Spleen (tissue), 11 donors: ENCODE data around the gene FOXK2. TPM values are rescaled to one million over a fixed set of nuclear protein-coding genes. Genes with fewer than 3 reads are reported as not detected.
"Not testable (repeated sequence)": the region's sequence is repeated elsewhere in the genome, so short reads cannot be mapped to it uniquely, and the experiment has no call there.

Experiments
- DNase-seq: peaks from one replicate; pipeline ENCODE4 v3.0.0-alpha.2; 2020
- H3K27ac ChIP-seq, 8 donors: fragments of 200-600 bp; sonication (generic) in 7 of 8; 1 replicate in 4 of 8; 2 replicates in 4 of 8; pipeline versions ENCODE4 v1.5.0 to v1.8.0; 2016 to 2021; ENCODE audit warnings: inconsistent platforms in 4 of 8, mild to moderate bottlenecking in 4 of 8, moderate library complexity in 1 of 8
- H3K27me3 ChIP-seq, 7 donors: fragments of 200-600 bp; sonication (generic) in 6 of 7; replicated peaks in 1 of 7; 1 replicate in 4 of 7; 2 replicates in 3 of 7; pipeline versions ENCODE4 v1.5.0 to v1.8.0; 2016 to 2021; ENCODE audit warnings: inconsistent platforms in 3 of 7, mild to moderate bottlenecking in 1 of 7
- H3K36me3 ChIP-seq, 6 donors: fragments of 200-600 bp; sonication (generic) in 5 of 6; 1 replicate in 4 of 6; 2 replicates in 2 of 6; pipeline versions ENCODE4 v1.5.0 to v1.8.0; 2016 to 2021; ENCODE audit warnings: inconsistent platforms in 2 of 6
- H3K4me1 ChIP-seq, 6 donors: fragments of 200-600 bp; sonication (generic) in 5 of 6; 1 replicate in 3 of 6; 2 replicates in 3 of 6; pipeline versions ENCODE4 v1.5.0 to v1.8.0; 2016 to 2021; ENCODE audit warnings: inconsistent platforms in 3 of 6
- H3K4me3 ChIP-seq, 8 donors: fragments of 200-600 bp; sonication (generic) in 7 of 8; 1 replicate in 4 of 8; 2 replicates in 4 of 8; pipeline versions ENCODE4 v1.5.0 to v1.8.0; 2016 to 2021; ENCODE audit warnings: inconsistent platforms in 4 of 8, mild to moderate bottlenecking in 4 of 8, moderate library complexity in 2 of 8
- H3K9me3 ChIP-seq, 8 donors: fragments of 200-600 bp; sonication (generic) in 7 of 8; 1 replicate in 4 of 8; 2 replicates in 4 of 8; pipeline versions ENCODE4 v1.5.0 to v1.8.0; 2016 to 2021; ENCODE audit warnings: inconsistent platforms in 4 of 8
- CTCF ChIP-seq, 11 experiments: fragments of 200-600 bp in 7 of 11; fragments of 450-650 bp in 4 of 11; sonication (generic) in 4 of 11; IDR thresholded peaks in 8 of 11; conservative IDR thresholded peaks in 3 of 11; 1 replicate in 7 of 11; 2 replicates in 4 of 11; pipeline versions ENCODE4 v1.4.0 to v1.8.0; 2016 to 2021; ENCODE audit warnings: antibody characterized with exemption in 11 of 11, inconsistent platforms in 4 of 11, mild to moderate bottlenecking in 1 of 11
- POLR2A ChIP-seq, 3 donors: fragments of 450-650 bp; IDR thresholded peaks; one replicate each; pipeline ENCODE4 v1.5.1; 2017; ENCODE audit warnings: antibody characterized with exemption in 3 of 3, mild to moderate bottlenecking in 1 of 3
- POLR2AphosphoS5 ChIP-seq, 3 donors: sonication (generic); formaldehyde crosslinking; IDR thresholded peaks; one replicate each; pipeline ENCODE4 v1.5.1; 2017; ENCODE audit warnings: antibody characterized with exemption in 3 of 3
- WGBS, 5 donors: extraction: QIAGEN DNeasy Blood & Tissue Kit in 3 of 5; methylation state at CpG; one replicate each; pipeline versions ENCODE4 v1.1.5 to v1.1.7; 2013 to 2018; 5-methylcytosine and 5-hydroxymethylcytosine counted together
- intact Hi-C: fragments of 100-400 bp; cut with DNase I; formaldehyde crosslinking; loops from one replicate; pipeline ENCODE4 v1.15.0; 2023; ENCODE audit warnings: low total_unique reads
- polyA plus RNA-seq, 3 donors: library from polyadenylated mRNA; stranded (reverse); fragments of 200-250 nt; gene quantifications; one replicate each; pipeline ENCODE4 v1.2.1, GENCODE V29; 2013
- total RNA-seq, 7 donors: library from RNA; depleted of rRNA in 3 of 7; stranded (reverse); fragments of >200 nt in 3 of 7; fragmentation: NEBNext Ultra II Directional in 4 of 7; extraction: Animal tissue kit (Norgen Biotek cat#: 25700) in 4 of 7; gene quantifications; one replicate each; pipeline versions ENCODE4 v1.1.0 to v1.2.1, GENCODE V29; 2016 to 2021
- donor health status: healthy with polysubstance abuse.
- donor health status: DM: no; HTN: no; CAD: no; lungs with moderate emphysema.
- donor health status: DM: no; HTN: no; CAD: no.
- donor health status: Bipolar disorder and iron deficiency.
- donor health status: healthy.
- donor health status: DM: no; HTN: no; CAD: no.
- donor health status: DM: yes; HTN: yes; CAD: no.

Gene FOXK2
- total and polyA plus RNA-seq, 10 donors: 10.4 to 55.1 (median 45.2) TPM

GRCh38 chr17:82551779-82552457 is 32.4 kb downstream of the FOXK2 start:
- peak; percentile 93 for DNase-seq
- H3K4me3 ChIP-seq: peak overlapping the region in 1 of 8 donors; percentile 19
- intact Hi-C loops: loop anchor here (5.0 to 10.0 kb wide), 2 partner anchors 57 to 200 kb away; no protein-coding TSS in a partner anchor
- H3K27me3 ChIP-seq: no peaks in the 10 kb centered on the region
- H3K27ac ChIP-seq: peak overlapping the region in 1 of 8 donors; percentile 45
- H3K4me1 ChIP-seq: peaks cover 19 to 83% (median 69%) of the 10 kb centered on the region in 6 donors
- H3K36me3 ChIP-seq: no peaks in the 10 kb centered on the region
- WGBS, 5 donors: 40 to 48% (median 43%) methylated on average over 13 of the region's 13 CpGs
- H3K9me3 ChIP-seq: no peaks in the 10 kb centered on the region
- TF ChIP-seq POLR2A (IDR thresholded peaks at IDR 0.05) (no peak), CTCF (IDR thresholded peaks at IDR 0.05 in 8 of 11, conservative IDR thresholded peaks at IDR 0.05 in 3 of 11) (peak; percentile 40 to 83 (median 76)), POLR2AphosphoS5 (IDR thresholded peaks at IDR 0.05) (peak; percentile 57 to 74 (median 71))

GRCh38 chr17:82552580-82552979 is 33.0 kb downstream of the FOXK2 start:
- DNase-seq: no peak
- Histone ChIP-seq H3K9me3 (no peaks in the 10 kb centered on the region), H3K36me3 (no peaks in the 10 kb centered on the region), H3K27me3 (no peaks in the 10 kb centered on the region), H3K4me1 (peaks cover 19 to 79% (median 66%) of the 10 kb centered on the region in 6 donors), H3K4me3 (no peak overlapping the region), H3K27ac (peak overlapping the region in 2 of 8 donors; percentile 6 to 10)
- WGBS, 5 donors: 81 to 90% (median 86%) methylated on average over 13 of the region's 13 CpGs
- intact Hi-C loops: loop anchor here (5.0 to 10.0 kb wide), 2 partner anchors 58 to 200 kb away; no protein-coding TSS in a partner anchor
- no peak for TF ChIP-seq CTCF (IDR thresholded peaks at IDR 0.05 in 8 of 11, conservative IDR thresholded peaks at IDR 0.05 in 3 of 11)
- no peak for TF ChIP-seq POLR2A (IDR thresholded peaks at IDR 0.05)
- TF ChIP-seq POLR2AphosphoS5 (IDR thresholded peaks at IDR 0.05): no peak

DNA sequence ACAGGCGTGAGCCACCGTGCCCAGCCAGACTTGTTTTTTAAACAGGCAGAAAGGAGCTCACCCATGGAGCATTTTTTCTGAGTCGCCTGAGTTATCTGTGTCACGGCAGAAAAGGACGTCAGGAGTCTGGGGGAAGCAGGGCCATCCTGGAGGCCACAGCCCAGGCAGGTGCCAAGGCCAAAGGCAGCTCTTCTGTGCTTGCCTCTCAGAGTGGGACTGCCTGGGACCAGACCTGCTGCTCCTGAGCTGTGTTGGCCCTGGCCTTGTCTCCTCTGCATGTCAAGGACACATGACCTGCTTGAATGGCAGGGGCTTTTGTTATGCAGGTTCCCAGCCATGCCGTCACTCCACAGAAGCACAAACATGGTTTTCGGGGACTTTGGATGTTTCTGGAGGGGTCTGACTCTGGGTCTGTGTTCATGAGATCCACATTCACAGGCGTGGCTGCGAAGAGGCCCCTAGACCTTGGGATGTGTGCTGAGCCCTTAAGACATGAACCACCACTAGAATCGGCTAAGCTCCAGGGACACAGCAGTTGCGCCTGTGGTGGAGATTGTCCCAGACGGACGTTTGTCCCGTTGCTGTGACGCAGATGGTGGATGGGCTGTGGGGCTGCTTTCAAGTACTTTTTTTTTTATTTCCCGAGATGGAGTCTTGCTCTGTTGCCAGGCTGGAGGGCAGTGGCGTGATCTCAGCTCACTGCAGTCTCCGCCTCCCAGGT is 33.8 kb downstream of the FOXK2 start:
- no peaks in the 10 kb centered on the region for H3K27me3 ChIP-seq
- H3K4me1 ChIP-seq: peaks cover 19 to 79% (median 61%) of the 10 kb centered on the region in 6 donors
- H3K27ac ChIP-seq: peak overlapping the region in 4 of 8 donors; percentile 1 to 27 (median 8)
- H3K9me3 ChIP-seq: no peaks in the 10 kb centered on the region
- intact Hi-C loops: loop anchor here (5.0 to 10.0 kb wide), 2 partner anchors 59 to 201 kb away; no protein-coding TSS in a partner anchor
- no peak for DNase-seq
- peak in 1 of 3 donors; percentile 6 for TF ChIP-seq POLR2AphosphoS5 (IDR thresholded peaks at IDR 0.05)
- no peak for TF ChIP-seq CTCF (IDR thresholded peaks at IDR 0.05 in 8 of 11, conservative IDR thresholded peaks at IDR 0.05 in 3 of 11)
- TF ChIP-seq POLR2A (IDR thresholded peaks at IDR 0.05): no peak
- H3K4me3 ChIP-seq: no peak overlapping the region
- H3K36me3 ChIP-seq: peaks cover 0 to 7% (median 0%) of the 10 kb centered on the region in 6 donors
- 78 to 86% (median 83%) methylated on average over 15 to 18 of the region's 18 CpGs for WGBS, 5 donors

DNA sequence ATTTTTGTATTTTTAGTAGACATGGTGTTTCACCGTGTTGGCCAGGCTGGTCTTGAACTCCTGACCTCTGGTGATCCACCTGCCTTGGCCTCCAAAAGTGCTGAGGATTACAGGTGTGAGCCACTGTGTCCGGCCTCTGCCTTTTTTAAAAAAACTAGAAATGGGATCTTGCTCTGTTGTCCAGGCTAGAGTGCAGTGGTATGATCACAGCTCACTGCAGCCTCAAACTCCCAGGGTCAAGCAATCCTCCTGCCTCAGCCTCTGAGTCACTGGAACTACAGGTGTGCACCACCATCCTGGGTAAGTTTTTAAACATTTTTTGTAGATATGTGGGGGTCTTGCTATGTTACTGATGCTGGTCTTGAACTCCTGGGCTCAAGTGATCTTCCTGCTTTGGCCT is 38.0 kb downstream of the FOXK2 start:
- WGBS, 5 donors: 81 to 96% (median 89%) methylated on average over 2 of the region's 2 CpGs
- H3K9me3 ChIP-seq, H3K4me3 ChIP-seq, H3K27me3 ChIP-seq, H3K36me3 ChIP-seq, H3K27ac ChIP-seq, DNase-seq: not testable (repeated sequence)
- intact Hi-C loops: loop anchor here (10.0 kb wide), 1 partner anchor 63 kb away; no protein-coding TSS in a partner anchor
- peaks cover 6 to 77% (median 43%) of the 10 kb centered on the region in 6 donors for H3K4me1 ChIP-seq
